NCI-H82 treated with DMSO at 0.1 percent for 48 hours (cell line): ENCODE measurements around the gene CLSTN1.

Experiments used
- DNase-seq: peaks from one replicate; lab custom pipeline; 2025; ENCODE audit not compliant: unreplicated experiment; lab: John Stamatoyannopoulos, UW

The CLSTN1 gene

DNA sequence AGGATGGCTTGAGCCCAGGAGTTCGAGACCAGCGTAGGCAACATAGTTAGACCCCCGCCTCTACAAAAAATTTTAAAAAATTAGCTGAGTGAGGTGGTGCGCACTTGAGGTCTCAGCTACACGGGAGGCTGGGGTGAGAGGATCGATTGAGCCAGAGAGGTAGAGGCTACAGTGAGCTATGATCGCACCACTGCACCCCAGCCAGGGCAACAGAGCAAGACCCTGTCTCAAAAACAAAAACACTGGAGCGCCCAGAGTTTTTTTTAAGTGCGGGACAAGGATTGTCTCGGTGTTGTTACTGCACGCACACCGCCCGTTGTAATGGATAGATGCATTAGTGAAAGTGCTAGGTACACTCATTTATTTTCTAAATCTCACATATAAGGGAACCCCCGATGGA, 135.2 kb downstream of the CLSTN1 start:
- DNase-seq = no peak

DNA sequence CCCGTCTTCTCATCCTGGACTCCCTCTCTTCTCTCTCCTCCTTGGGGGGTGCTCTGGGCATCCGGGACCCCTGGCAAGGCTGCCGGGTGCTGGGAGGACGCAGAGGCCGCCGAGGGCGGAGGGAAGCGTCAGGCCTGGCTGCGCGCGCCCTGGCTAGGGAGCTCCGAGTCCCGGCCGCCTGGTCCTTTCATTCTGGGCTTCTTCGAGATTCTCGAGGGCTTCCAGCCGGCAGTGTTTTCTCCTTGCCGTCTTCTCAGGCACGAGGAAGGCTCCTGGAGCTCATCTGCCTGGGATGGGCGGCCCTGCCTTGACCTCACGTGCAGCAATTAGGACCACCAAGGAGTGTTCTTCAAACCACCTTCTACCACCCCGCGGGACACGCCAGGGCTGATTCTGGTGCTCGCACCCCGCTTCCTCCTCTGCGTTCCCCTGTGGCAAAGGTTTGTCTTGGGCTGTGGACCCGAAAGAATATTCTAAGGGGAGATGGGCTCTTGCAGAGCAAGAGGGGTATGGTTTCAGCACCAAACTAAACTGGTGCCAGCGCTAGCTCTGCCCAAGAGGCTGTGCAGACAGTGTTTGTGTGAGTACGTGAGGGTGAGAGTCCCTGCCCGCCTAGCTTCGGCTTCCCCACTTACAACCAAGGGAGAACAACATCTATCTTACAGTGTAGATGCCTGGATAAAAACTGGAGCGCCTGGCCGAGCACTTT, 135.7 kb downstream of the CLSTN1 start:
- DNase-seq = no peak

DNA sequence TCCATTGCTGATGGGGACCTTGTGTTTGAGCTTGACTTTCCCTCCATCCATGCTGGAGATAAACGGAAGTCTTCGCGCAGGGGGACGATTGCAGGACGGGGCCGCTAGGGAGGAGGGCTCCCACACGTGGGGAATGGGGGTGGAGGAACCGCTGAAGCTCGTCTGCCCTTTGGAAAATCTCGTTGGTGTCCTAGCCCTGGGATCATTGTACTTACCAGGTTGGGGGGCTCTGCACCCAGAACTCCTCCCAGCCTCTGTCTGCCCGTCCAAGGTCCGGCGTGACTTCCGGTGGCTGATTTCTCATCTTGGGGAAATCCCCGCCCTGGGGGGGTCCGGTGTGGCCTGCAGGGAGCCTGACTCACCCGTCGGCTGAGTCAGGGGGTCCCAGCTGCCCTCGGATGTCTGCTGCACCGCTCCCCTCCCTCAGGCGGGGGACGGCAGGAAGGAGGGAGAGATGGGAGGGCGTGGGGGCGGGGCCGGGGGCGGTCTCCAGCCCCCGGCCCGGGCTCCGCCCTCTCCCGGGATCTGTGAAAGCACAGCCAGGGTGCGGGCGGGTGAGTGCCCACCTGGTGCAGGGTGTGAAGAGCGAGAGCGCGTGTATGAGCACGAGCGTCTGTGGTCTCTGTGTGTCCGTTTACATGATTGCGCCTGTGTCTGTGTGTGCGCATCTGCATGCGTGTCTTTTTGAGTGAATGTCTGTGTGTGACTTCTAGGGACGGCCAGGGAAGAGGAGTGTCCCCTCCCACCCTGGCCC, 136.5 kb downstream of the CLSTN1 start:
- DNase-seq = peak; percentile 36

DNA sequence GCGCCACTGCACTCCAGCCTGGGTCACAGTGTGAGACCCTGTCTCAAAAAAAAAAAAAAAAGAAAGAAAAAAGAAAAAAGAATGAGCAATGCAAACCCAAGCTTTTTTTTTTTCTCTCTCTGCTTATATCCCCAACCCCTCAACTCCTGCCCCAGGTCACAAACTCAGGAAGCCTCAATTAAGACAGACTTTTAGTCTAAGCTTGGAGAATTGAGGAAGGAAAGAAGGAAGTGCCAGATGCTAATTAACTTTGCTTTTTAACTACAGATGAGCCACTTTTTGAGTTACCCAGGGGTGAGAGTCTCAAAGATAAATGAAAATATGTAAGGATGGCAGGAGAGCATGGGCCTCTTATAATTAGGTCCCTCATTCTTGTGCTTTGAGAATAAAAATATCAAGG, 139.0 kb downstream of the CLSTN1 start:
- no peak for DNase-seq

DNA sequence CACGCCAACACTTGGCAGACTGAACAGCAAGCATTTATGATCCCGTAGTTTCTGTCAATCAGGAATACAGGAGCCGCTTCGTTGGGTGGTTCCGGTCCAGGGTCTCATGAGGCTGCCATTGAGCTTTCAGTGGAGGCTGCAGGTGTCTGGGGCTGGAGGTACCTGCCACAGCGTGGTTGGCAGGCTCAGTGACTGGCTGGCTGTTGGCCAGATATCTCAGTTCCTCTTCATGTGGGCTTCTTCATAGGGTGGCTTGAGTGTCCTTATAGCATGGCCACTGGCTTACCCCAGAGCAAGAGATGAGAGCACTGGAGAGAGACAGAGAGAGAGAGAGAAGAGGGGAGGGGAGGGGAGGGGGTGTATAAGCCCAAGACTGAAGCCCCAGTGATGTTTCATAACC, 142.9 kb downstream of the CLSTN1 start:
- DNase-seq = no peak

DNA sequence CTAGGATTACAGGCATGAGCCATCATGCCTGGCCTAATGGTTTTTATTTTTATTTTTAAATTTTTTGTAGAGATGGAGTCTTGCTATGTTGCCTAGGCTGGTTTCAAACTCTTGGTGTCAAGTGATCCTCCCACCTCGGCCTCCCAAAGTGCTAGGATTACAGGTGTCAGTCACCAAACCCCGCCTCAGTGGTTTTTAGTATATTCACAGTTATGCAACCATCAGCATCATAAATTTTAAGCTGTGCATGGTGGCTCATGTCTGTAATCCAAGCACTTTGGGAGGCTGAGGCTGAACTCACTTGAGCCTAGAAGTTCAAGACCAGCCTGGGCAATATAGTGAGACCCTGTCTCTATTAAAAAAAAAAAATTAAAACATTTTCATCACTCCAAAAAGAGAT, 143.7 kb downstream of the CLSTN1 start:
- no peak for DNase-seq
